ENCODE results near the gene SULT4A1.

SULT4A1 gene

DNA sequence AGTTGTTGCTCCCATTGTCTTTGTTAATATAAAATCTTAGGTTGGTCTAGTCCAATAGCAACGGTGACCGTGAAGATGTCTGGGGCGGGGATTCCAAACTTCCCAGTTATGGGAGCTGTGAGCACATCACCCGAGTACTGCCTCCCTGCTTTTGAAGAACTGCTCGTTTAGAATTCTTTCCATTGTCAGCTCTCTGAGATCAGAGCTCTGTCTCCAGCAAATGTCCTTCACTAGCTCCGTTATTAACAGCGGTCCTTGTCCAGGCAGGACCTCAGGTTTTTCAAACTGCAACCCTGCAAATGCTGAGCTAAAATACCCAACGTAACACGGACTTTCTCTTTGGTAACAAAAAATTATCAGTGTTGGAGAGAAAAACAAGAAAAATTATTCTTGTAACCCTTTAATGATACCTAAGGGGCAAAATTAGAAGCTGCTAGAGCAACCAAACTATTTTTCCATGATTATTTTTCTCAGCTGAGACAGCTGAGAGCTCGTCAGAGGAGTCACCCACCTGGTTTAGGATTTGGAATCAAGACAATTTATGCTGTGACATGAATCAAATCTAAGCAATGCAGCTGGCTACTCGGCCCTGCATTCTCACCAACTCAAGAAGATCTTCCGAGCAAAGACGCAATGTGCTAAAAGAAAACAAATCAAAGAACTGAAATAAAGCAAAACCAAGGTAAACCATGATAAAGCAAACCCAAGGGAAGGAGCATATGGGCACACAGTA is 35.1 kb downstream of the SULT4A1 start:
- DNase-seq: no peak

DNA sequence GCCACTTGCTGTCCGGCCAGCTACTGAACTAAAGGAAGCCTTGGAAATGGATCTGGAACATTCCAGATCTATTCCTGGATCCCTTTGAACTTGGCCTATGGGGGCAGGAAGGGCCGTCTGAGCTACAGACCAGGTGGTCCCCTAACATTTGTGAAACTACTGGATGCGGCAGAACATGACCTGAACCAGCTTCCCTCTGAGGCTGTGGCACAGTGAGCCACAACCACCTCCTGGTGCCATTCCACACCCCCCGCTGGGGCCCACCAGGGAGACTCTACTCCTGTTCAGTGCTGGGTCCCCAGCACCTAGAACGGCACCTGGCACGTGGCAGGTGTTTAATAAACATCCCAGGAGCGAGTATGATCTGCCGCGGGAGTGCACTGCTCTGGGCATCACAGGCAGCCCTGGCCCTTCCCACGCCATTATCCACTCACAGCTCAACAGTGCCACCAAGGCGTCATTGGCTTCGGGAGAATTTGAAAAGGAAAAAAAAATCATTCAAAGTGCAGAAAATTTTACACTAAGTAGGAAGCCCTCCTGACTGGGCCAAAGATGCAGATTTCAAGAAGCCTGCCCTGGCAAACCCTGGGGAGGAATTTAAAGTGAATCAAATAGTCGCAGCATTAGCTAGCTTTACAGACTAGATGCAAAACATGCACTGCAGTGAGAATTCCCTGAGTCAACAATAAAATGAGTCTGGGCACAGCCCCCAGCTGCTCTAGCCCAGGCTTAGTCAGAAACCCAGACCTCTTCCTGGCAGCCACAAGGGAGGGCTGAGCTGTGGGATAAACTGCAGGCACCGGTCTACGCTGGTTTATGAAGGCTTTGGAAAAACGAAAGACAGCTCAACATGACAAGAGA is 35.9 kb downstream of the SULT4A1 start:
- no peak for DNase-seq

DNA sequence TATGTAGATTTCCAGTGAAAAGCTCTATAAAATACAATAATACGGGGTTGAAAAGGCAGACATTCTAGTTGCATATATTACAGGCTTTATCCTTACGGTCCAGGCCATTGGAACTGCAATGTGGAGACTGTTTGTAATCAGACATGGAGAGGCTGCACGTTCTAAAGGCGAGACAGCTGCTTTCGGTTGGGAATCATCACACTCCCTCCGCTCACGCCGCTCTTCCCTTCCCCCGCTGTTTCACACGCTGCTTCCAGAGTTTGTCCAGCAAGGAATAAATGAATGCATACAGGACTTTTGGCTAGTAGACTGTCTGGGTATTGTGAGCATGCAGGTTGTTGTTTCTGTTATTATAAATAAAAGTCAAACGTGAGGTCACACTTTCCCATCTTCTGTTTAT is 36.7 kb downstream of the SULT4A1 start:
- DNase-seq: no peak

DNA sequence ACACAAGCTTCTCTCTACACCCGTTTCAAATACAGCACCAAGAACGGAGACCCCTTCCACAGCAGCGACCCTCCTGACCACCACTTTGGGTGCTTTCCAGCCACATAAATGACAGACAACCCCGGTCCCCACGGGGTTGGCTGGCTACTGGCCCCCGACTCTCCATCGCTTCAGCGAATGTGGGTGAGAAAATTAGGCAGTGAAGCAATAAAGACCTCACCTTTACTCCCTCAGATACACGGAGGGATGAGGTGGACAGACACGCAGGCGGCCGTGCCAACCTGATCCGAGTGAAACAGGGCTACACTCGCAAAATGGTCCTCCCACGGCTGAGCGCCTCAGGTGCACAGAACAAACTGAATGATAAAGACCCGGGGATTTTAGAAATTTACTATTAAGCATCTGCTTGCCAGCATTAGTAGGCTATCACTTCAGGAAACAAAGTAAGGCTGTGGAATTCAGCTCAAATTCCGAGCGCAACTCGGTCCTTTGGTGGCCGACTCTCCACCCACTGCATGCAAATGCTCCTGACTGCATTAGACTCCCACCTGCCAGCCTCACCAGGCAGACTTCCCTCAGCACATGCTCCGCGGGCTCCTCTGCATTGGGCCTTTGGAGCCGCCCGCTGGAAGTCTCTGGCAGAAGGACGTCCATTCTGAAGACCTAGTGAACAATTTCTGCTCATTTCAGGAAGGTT is 37.4 kb downstream of the SULT4A1 start:
- DNase-seq: no peak

DNA sequence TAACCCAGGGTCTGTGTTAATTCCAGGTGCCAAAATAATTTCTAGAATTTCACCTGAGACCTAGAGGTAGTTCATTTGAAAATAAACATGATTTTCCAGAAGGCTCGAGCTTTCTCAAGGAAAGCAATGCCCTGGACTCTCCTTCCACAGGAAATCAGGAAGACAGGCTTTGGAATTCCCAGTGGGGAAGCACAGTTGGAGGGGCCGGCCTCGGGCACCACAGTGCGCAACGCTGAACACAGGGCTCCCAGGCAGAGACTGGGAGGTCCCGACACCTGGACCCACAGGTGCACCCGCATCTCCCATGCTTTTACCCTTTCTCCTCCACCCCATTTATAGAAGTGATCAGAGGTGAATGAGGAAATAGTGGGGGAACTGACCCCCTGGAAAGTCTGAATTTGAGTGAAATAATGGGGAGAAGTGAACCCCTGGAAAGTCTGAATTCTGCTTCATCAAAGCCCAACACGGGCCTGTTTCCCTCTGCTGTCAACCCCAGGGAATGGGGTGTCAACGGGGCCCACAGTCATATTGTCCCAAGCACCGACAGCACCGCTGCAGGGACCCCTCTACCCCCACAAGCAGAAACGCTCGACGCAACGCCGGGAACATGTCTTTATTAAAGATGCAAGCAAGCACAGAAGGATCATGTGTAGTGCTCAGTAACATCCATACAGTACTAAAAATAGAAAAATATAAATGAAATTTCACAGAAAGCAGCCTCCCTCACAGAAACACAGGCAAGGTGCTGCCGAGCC is 38.2 kb downstream of the SULT4A1 start:
- no peak for DNase-seq

DNA sequence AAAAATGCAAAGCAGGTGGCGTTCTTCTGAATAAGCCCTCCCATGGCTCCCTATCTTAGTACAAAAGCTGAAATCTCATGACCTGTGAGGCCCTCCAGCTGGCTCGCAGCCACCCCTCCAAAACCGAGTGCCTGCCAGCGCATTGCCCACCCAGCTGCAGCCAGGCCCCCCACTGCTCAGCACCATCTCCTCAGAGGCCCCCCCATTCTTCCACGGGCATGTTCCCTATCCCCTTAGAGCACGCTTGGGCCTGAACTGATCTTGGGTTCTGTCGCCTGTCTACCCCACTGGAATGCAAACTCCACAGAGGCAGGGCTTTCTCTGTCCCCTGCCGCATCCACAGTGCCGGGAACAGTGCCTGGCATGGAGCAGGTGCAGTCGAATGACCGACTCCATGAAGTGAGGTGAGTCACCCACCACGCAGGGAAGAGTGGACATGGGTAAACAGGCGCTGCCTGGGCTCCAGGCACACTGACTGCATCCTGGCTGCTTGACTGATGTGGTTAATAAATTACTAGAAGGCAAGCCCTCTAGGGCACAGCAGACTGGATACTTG is 38.9 kb downstream of the SULT4A1 start:
- DNase-seq: no peak

DNA sequence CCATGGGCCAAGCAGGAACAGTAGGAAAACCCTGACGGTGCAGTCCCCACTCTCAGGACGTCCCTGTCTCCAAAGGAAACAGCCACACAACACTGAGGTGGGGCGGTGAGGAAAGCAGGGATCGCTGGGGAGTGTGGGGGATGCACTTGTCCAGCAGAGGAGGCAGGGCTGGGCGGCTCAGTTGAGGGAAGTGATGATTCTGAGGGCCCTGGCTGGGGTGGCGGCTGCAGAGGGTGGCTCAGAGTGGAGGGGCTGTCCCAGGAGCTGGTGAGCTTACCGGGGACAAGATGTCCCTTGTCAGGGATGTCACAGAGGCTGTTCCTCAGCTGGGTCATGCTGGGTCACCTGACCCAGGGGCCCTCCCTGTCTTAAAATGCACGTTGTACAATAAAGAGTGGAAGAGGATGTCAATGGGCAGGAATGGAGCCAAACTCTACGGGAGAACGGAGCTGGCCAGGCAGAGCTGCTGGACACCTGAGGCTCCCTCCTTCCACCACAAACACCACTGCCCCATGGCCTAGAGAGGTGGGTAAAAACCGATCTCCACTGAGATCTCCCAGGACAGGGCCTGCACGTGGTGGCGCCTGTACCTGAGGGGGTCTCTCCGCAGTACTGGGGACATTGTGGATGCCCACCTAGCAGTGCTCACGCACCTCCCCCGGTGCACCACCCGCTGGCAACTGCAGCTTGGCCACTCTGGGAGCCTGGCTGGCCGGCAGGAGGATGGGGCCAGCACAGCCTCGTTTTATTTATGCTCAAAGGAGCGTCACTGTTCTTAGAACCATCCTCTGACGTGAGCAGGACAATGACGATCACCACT is 40.5 kb downstream of the SULT4A1 start:
- no peak for DNase-seq

DNA sequence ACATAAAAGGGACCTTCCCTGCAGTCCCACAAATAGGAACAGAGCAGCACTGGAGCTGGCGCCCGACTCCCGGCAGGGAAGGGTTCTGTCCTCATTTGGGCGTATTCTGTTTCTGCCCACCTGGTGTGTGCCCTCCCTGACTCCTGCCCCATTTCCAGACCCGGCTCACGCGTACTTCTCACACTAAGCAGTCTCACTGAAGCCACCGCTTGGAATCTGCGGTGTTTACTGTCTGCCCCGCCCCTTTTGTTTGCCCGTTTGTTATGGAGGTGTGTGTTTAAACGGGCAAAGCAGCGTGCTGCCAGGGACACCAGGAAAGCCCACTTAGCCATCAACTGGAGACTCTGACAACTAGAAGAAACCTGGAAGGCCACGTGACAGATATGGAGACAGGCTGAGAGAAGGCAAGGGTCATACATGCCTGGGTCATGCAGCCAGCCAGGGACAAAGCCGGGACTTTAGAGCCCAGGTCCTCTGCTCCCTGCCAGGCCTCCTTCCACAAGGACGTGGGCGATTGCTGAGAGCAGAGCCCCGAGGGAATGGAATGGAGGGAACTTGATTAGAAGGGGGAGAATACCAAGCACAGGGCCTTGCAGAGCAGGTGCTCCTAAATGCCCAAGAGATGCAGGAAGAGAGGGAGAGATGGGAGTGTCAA is 41.5 kb downstream of the SULT4A1 start:
- DNase-seq: no peak

DNA sequence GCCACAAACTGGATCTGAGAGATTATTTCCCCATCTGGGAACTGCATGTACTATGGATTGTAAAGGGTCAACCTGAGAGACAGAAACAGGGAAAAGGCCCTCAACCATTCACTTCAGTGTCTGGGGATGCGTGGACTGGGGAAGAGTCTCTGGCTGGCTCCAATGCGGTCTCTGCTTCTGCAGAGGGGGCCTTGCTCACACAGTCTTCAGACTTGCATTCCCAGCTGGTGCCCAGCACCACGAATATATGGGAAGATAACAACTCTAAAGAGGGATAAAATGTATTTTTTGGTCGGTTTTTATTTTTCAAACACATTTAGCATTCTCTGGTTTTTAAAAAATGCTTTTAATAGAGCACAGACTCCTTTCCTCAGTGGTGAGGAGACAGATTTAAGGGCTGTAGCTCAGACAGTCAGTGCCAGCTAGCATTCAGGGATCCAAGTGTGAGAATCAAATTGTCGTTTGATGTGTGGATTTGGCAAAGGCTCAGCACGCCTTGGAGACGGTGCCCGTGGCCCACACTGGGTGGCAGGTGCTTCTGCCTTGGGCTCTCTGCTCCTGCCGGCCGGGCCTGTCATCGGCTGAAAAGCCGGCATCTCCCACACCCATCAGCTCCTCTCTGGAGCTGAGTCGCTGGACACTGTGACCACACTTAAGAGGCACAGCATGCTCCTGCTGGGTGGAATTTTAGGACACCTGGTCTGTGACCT is 42.2 kb downstream of the SULT4A1 start:
- no peak for DNase-seq

DNA sequence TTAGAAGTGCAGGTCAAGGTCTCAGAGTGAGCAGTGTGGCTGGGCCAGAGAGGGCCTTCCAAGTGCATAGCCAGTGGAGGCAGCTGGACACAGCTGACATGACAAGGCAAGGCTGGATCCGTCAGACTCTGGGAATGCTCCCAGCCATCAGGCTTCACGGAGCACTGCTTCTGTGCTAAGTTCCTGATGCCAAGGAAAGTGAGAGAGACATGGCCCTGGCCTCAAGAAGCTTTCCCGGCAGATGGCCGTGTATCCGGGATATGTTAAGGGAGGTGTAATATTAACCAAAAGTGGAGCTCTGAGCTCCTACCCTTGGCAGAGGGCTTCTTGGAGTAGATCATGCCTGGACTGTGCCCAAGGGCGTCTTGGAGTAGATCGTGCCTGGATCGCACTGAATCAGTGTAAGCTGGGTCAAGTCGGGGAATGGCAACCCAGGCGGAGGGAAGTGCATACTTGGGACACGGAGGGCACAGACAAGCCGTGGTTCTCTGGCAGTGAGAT is 42.8 kb downstream of the SULT4A1 start:
- no peak for DNase-seq

DNA sequence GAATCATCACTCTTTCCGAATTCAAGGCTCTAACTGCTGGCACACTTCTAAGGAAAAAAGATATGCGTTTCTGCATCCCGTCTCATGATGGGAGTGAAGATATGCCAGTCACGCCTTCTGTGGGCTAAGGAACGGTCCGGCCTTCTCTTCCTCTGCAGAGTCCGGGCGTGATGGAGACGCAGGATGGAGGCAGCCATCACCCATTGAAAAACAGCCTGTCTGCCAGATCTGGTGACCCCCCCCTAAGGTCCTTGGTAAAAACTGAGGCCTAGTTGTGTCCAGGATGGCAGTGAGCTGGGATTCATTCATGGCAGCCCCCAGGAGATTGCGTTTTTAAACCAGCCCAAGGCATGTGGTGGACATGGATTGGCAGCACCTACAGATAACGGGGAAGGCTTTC is 43.3 kb downstream of the SULT4A1 start:
- no peak for DNase-seq

DNA sequence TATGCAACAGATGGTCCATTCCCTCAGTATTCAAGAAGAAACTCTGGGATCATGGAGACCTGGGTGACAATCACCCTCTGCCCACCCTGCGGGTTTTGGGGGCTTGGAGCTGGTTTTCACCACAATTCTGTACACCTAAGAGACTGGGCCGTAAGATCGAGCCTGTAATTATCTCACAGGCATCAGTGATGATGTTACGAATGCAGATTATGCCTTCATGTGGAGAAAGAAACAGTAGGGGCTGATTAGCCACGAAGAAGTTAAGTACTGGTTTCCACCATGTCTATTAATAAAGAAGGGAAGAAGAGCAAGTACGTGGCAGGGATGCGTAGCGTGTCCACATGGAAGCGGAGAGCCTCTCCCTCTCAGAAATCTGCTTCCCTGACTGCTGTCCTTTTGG is 44.9 kb downstream of the SULT4A1 start:
- DNase-seq: no peak

DNA sequence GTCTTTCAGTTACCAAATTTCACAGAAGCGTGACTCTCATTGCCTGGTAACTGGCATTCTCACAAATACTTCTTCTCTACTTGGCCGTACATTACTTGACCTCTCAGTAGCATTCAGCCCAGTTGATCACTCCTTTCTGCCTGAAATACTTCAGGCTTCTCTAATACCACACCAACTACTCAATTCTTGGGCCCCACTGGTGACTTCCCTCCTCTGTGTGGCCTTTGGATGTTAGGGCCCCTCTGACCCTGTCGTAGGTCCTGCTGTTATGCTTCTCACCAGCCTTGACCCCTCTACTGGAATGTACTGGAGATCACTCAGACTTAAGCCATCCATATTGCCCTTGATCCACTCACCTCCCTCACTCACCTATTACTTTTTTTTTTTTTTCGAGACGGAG is 48.0 kb downstream of the SULT4A1 start:
- DNase-seq: no peak

DNA sequence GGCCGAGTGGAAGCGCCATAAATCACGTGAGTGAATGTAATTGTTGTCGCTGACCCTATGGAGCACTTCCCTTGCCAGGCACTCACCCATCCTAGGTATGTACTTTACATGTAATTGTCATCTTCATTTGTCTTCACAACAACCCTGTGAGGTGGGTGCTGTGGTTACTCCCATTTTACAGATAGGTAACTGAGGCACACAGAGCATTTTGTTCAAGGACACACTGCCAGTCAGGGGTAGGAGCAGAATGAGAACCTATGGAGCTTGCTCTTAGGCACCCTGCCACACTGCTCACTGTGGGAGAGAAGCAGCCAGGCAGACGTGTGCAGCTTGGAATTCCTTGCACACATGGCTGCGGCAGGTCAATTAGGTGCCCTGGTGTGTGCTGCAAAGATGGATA is 49.4 kb downstream of the SULT4A1 start:
- DNase-seq: no peak

DNA sequence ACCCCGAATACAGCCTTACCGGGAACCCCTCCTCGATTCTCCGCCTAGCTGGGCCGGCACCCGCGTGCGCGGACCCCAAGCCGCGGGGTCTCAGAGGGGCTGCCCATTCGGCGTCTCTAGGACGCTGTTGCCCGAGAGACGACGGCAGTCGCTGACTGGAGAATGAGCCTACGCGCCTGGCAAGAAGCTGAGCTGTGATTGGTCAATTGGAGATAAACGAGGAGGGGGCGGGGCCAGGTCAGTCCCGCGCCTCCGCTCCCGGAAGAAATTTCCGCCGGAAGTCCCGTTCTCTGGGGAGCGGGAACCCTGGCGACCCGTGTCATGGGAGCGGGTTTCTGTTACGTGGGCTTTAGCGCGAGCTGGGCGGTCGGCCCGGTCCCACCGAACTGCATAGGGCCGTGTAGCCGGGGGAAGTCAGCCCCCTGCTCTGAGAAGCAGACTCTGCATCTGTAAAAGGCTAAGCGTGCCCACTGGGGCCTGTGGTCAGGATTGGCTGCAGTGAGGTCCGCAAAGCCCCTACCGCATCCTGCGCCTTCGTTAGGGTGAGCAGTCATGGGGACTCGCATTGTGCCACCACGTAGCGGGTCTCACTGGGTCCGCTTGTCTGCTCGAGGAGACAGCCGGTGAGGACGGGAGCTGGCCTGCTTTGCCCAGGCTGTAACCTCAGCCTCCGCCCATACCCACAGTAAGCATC is 50.0 kb downstream of the SULT4A1 start, which contains the start of gene EFCAB6:
TSS of gene EFCAB6 (minus strand) at position 157 of the 694 bp plus-strand sequence. CDS start 29,987 bp downstream, outside the sequence.
- DNase-seq: peak in 1 of 2 experiments; percentile 83

DNA sequence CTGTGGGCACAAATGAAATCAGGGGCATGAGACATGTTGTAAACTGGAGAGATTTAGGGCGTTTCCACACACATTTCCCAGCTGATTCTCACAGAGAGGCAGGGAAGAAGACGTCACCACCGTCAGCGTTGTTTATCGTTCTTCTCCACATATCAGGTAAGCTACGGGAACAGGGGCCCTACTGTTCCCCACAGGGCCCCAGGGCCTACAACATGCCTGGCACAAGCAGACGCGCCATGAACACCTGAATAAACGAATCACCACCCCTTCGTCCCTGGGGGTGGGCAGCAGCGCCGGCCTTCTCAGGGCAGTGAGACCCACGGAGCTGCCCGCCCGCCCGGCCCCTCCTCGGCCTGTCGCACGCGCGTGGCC is 50.5 kb downstream of the SULT4A1 start:
- no peak for DNase-seq

DNA sequence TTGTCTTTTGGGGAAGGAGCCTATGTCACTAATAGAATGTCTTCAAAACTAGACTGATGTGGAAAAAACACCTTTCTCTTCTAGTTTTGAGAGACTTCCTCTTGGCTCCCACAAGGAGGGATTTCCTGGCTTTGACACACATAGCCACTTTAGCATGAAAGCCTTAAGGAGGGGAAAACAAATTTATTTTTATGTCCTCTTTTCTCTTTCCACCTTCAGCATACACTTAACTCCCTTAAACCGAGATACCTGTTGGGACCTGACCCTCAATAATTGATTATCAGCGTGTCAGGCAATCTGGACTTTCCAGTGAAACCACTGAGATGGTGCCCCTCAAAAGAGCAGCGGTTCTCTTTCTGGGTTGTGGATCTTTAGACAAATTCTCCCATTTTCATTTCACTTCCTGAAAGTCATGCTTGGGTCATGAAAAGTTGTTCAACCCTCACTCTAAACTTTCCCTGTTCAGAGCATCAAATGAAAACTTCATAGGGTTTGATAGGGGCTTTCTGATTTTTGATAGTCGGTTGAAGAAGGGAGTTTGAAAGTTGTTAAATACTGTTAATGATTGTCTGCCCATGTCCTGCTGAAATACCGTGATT is 59.3 kb downstream of the SULT4A1 start:
- no peak for DNase-seq

DNA sequence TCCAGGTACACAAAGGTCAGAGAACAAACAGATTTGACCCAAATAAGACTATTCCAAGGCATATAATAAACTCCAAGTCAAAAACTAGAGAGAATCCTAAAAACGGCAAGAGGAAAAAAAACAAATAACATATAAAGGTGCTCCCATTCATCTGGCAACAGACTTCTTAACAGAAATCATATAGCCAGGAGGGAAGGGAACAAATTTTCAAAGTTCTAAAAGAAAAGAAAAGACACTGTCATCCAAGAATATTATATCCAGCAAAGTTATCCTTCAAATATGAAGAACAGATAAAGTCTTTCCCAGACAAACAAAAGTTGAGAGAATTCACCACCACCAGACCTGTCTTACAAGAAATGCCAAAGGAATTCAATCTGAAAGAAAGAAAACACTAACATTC is 61.3 kb downstream of the SULT4A1 start:
- no peak for DNase-seq

DNA sequence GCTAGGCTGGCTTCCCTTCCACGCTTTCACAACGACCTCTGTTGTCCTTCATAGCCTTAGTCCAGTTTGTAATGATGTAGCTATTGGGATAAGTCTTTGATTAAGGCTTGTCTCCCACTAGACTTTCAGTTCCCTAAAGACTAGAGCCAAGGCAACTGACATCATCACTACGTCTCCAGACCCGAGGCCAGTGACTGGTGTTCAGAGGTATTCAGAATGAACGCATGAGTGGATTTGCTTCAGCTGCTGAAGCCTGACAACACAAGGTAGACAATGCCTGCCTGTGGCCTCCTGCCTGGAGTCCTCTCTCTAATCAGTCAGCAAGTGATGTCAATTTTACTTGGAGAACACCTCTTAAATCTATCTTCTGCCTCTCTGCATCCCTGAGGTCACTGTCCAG is 63.8 kb downstream of the SULT4A1 start:
- DNase-seq: no peak
